GM19193 (cell line): ENCODE data around the gene CNDP1.

Experiments used
- POLR2A ChIP-seq: IDR thresholded peaks from 4 replicates; pipeline ENCODE4 v1.6.1; 2011; ENCODE audit not compliant: insufficient read depth, insufficient read length; ENCODE audit errors: extremely low read depth

CNDP1 gene

GRCh38 chr18:74632351-74632679 is 98.0 kb downstream of the CNDP1 start:
- TF ChIP-seq POLR2A: no peak

GRCh38 chr18:74632856-74633255 is 98.6 kb downstream of the CNDP1 start:
- no peak for TF ChIP-seq POLR2A

GRCh38 chr18:74633652-74634352 is 99.5 kb downstream of the CNDP1 start:
- no peak for TF ChIP-seq POLR2A

- no peak for TF ChIP-seq POLR2A
Measured at GRCh38 chr18:74635224-74635975, 101.1 kb downstream of the CNDP1 start.
